Measurements from ENCODE around the gene PDE10A.

PDE10A gene

DNA sequence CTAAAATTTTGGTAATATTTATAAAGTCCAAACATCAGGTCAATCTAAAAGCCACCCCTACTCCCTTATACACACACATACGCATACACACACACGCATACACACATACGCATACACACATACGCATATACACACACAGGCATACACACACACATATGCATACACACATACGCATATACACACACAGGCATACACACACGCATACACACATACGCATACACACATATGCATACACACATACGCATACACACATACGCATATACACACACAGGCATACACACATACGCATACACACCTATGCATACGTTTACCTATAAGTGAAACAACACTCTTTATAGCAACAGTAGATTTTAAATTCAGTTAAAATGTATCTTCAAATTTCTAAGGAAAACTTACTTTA is 240.8 kb downstream of the PDE10A start:
- H3K9me2 ChIP-seq (ENCODE audit: low read depth, low read length): no peaks in the 10 kb centered on the region
- no peak overlapping the region for H3K27ac ChIP-seq (ENCODE audit: low read depth, low read length, poor library complexity, severe bottlenecking)
- H3K27me3 ChIP-seq (ENCODE audit: insufficient read depth, low read length): no peaks in the 10 kb centered on the region
- no peaks in the 10 kb centered on the region for H4K20me1 ChIP-seq (ENCODE audit: insufficient read depth, low read length)
- no peaks in the 10 kb centered on the region for H3K79me2 ChIP-seq (ENCODE audit: insufficient read depth, low read length)
- H3K9ac ChIP-seq (ENCODE audit: low read length): no peak overlapping the region
- H3K4me2 ChIP-seq (ENCODE audit: low read length): no peak overlapping the region
- no peaks in the 10 kb centered on the region for H3F3A ChIP-seq (ENCODE audit: insufficient read depth, low read length)
- TF ChIP-seq EZH2 (IDR thresholded peaks at IDR 0.05; ENCODE audit: borderline replicate concordance, low read length): no peak
- TF ChIP-seq CTCF (IDR thresholded peaks at IDR 0.05; ENCODE audit: low read length): no peak
- H3K4me3 ChIP-seq (ENCODE audit: low read depth, low read length, poor library complexity, severe bottlenecking): no peak overlapping the region
- no peaks in the 10 kb centered on the region for H3K4me1 ChIP-seq (ENCODE audit: insufficient read depth, low read length, severe bottlenecking)
- no peak overlapping the region for H2AFZ ChIP-seq (ENCODE audit: low read length)
- no peaks in the 10 kb centered on the region for H3K36me3 ChIP-seq (ENCODE audit: insufficient read depth, low read length)
- H3K9me3 ChIP-seq (ENCODE audit: low read length): no peaks in the 10 kb centered on the region

GRCh38 chr6:165417278-165417865 is 245.7 kb downstream of the PDE10A start:
- no peak overlapping the region for H3K27ac ChIP-seq (ENCODE audit: low read depth, low read length, poor library complexity, severe bottlenecking)
- no peak for TF ChIP-seq CTCF (IDR thresholded peaks at IDR 0.05; ENCODE audit: low read length)
- no peak for TF ChIP-seq EZH2 (IDR thresholded peaks at IDR 0.05; ENCODE audit: borderline replicate concordance, low read length)
- no peak overlapping the region for H3K4me3 ChIP-seq (ENCODE audit: low read depth, low read length, poor library complexity, severe bottlenecking)
- no peak overlapping the region for H2AFZ ChIP-seq (ENCODE audit: low read length)
- no peaks in the 10 kb centered on the region for H3K9me2 ChIP-seq (ENCODE audit: low read depth, low read length)
- H4K20me1 ChIP-seq (ENCODE audit: insufficient read depth, low read length): no peaks in the 10 kb centered on the region
- no peaks in the 10 kb centered on the region for H3K9me3 ChIP-seq (ENCODE audit: low read length)
- H3K27me3 ChIP-seq (ENCODE audit: insufficient read depth, low read length): no peaks in the 10 kb centered on the region
- H3K4me1 ChIP-seq (ENCODE audit: insufficient read depth, low read length, severe bottlenecking): no peaks in the 10 kb centered on the region
- H3K4me2 ChIP-seq (ENCODE audit: low read length): no peak overlapping the region
- no peak overlapping the region for H3K9ac ChIP-seq (ENCODE audit: low read length)
- H3K79me2 ChIP-seq (ENCODE audit: insufficient read depth, low read length): no peaks in the 10 kb centered on the region
- H3F3A ChIP-seq (ENCODE audit: insufficient read depth, low read length): no peaks in the 10 kb centered on the region
- no peaks in the 10 kb centered on the region for H3K36me3 ChIP-seq (ENCODE audit: insufficient read depth, low read length)

- Histone ChIP-seq H3K9ac (ENCODE audit: low read length) (no peak overlapping the region), H3K4me2 (ENCODE audit: low read length) (no peak overlapping the region), H3K9me3 (ENCODE audit: low read length) (no peaks in the 10 kb centered on the region), H3K4me1 (ENCODE audit: insufficient read depth, low read length, severe bottlenecking) (no peaks in the 10 kb centered on the region), H2AFZ (ENCODE audit: low read length) (no peak overlapping the region), H3K4me3 (ENCODE audit: low read depth, low read length, poor library complexity, severe bottlenecking) (no peak overlapping the region), H3K27me3 (ENCODE audit: insufficient read depth, low read length) (no peaks in the 10 kb centered on the region), H3K27ac (ENCODE audit: low read depth, low read length, poor library complexity, severe bottlenecking) (no peak overlapping the region), H3K9me2 (ENCODE audit: low read depth, low read length) (no peaks in the 10 kb centered on the region), H3K79me2 (ENCODE audit: insufficient read depth, low read length) (no peaks in the 10 kb centered on the region), H4K20me1 (ENCODE audit: insufficient read depth, low read length) (no peaks in the 10 kb centered on the region), H3K36me3 (ENCODE audit: insufficient read depth, low read length) (no peaks in the 10 kb centered on the region), H3F3A (ENCODE audit: insufficient read depth, low read length) (no peaks in the 10 kb centered on the region)
- TF ChIP-seq EZH2 (IDR thresholded peaks at IDR 0.05; ENCODE audit: borderline replicate concordance, low read length): no peak
- no peak for TF ChIP-seq CTCF (IDR thresholded peaks at IDR 0.05; ENCODE audit: low read length)
Observed at GRCh38 chr6:165404697-165405096, 258.3 kb downstream of the PDE10A start.

All from OCI-LY1 (cell line).